HCT116 (cell line): Measurements from ENCODE around the gene ZP1. TPM values are rescaled to one million over a fixed set of nuclear protein-coding genes. Genes with fewer than 3 reads are reported as not detected.

Source experiments
- ATAC-seq: fragments of 200-7000 bp; cut with Tn5 transposase; 2 replicates; pipeline ENCODE4 v1.9.1; 2020; ENCODE audit warnings: mild to moderate bottlenecking, moderate library complexity
- Bru-seq: library from RNA; stranded (reverse); fragments of 400-500 nt; gene quantifications from one replicate; lab custom pipeline; 2021; lab: Mats Ljungman, UMichigan
- BruChase-seq, 2 experiments: library from RNA; stranded (reverse); fragments of 400-500 nt; gene quantifications; one replicate each; lab custom pipeline; 2021; lab: Mats Ljungman, UMichigan
- BruUV-seq: library from RNA; stranded (reverse); fragments of 400-500 nt; replicated peaks from 2 replicates; lab custom pipeline; 2021; lab: Mats Ljungman, UMichigan
- CTCF ChIA-PET: fragments of 300-600 bp; sonication (Branson Sonifier 250); formaldehyde crosslinking; loops from one replicate; lab custom pipeline; 2021; ENCODE audit warnings: antibody characterized with exemption; lab: Charles Lee
- POLR2A ChIA-PET: fragments of 300-600, 350-600 bp; sonication (Branson Sonifier 250); formaldehyde crosslinking; loops from one replicate; lab custom pipeline; 2021; ENCODE audit warnings: antibody characterized with exemption; lab: Charles Lee
- RAD21 ChIA-PET, 2 experiments: fragments of 300-600 bp; sonication (Branson Sonifier 250); formaldehyde crosslinking; loops; one replicate each; lab custom pipeline; 2023; ENCODE audit warnings: low total read pairs in 2 of 2; ENCODE audit not compliant: uncharacterized antibody in 2 of 2, unreplicated experiment in 2 of 2, low non-redundant PET in 1 of 2; lab: Charles Lee
- DNase-seq: peaks from one replicate; pipeline ENCODE4 v3.0.0-alpha.2; 2010; ENCODE audit warnings: low read depth, low spot score
- H2AFZ ChIP-seq: fragments of 200-600 bp; shearing (Covaris generic), sonication (generic); 2 replicates; pipeline ENCODE4 v1.6.1; 2017; ENCODE audit warnings: low read depth, mixed run types, mixed read lengths, antibody characterized with exemption, low read length; ENCODE audit not compliant: poor library complexity, severe bottlenecking
- H3K27ac ChIP-seq: 2 replicates; pipeline ENCODE4 v1.5.1; 2012; ENCODE audit warnings: low read depth, low read length
- H3K27me3 ChIP-seq: fragments of 200-600 bp; sonication (generic); 2 replicates; pipeline ENCODE4 v1.6.1; 2016; ENCODE audit warnings: mixed run types, low read length, mixed read lengths; ENCODE audit not compliant: insufficient read depth
- H3K36me3 ChIP-seq, 2 experiments: fragments of 200-500 bp in 1 of 2; fragments of 200-600 bp in 1 of 2; sonication (Bioruptor generic) in 1 of 2; sonication (generic) in 1 of 2; 2 replicates each; pipeline versions ENCODE4 v1.5.1 to v1.6.1; 2014 to 2016; ENCODE audit warnings: low read length in 2 of 2, inconsistent platforms in 1 of 2, mixed read lengths in 1 of 2, mixed run types in 1 of 2; ENCODE audit not compliant: insufficient read depth in 2 of 2, control insufficient read depth in 1 of 2
- H3K4me1 ChIP-seq, 2 experiments: fragments of 200-600 bp in 1 of 2; sonication (generic) in 1 of 2; 2 replicates each; pipeline versions ENCODE4 v1.5.1 to v1.6.1; 2012 to 2017; ENCODE audit warnings: low read length in 2 of 2, inconsistent platforms in 1 of 2, mild to moderate bottlenecking in 1 of 2, mixed read lengths in 1 of 2, mixed run types in 1 of 2, moderate library complexity in 1 of 2; ENCODE audit not compliant: insufficient read depth in 2 of 2, control insufficient read depth in 1 of 2
- H3K4me2 ChIP-seq: fragments of 200-600 bp; sonication (generic); 2 replicates; pipeline ENCODE4 v1.6.1; 2017; ENCODE audit warnings: mixed run types, low read length, mixed read lengths
- H3K4me3 ChIP-seq, 2 experiments: fragments of 200-600 bp in 1 of 2; sonication (generic) in 1 of 2; replicated peaks in 1 of 2; 2 replicates each; pipeline ENCODE4 v1.5.1; 2011 to 2016; ENCODE audit warnings: low read length in 2 of 2, control low read depth in 1 of 2, low read depth in 1 of 2, mild to moderate bottlenecking in 1 of 2, mixed read lengths in 1 of 2, mixed run types in 1 of 2
- H3K79me2 ChIP-seq: fragments of 200-600 bp; sonication (generic); 2 replicates; pipeline ENCODE4 v1.6.1; 2017; ENCODE audit warnings: mild to moderate bottlenecking, mixed run types, low read length, moderate library complexity, mixed read lengths; ENCODE audit not compliant: insufficient read depth
- H3K9ac ChIP-seq: fragments of 200-600 bp; sonication (generic); 2 replicates; pipeline ENCODE4 v1.6.1; 2016; ENCODE audit warnings: low read length, mixed read lengths
- H3K9me2 ChIP-seq: fragments of 200-600 bp; sonication (generic), shearing (Covaris generic); 2 replicates; pipeline ENCODE4 v1.6.1; 2017; ENCODE audit warnings: mixed run types, mild to moderate bottlenecking, moderate library complexity; ENCODE audit not compliant: insufficient read depth
- H3K9me3 ChIP-seq, 2 experiments: fragments of 200-500 bp in 1 of 2; fragments of 200-600 bp in 1 of 2; sonication (Bioruptor generic) in 1 of 2; sonication (generic) in 1 of 2; 2 replicates each; pipeline ENCODE4 v1.6.1; 2014 to 2017; ENCODE audit warnings: low read length in 2 of 2, mixed read lengths in 2 of 2, inconsistent platforms in 1 of 2, low read depth in 1 of 2, mild to moderate bottlenecking in 1 of 2, mixed run types in 1 of 2, moderate library complexity in 1 of 2; ENCODE audit not compliant: control insufficient read depth in 1 of 2, insufficient read depth in 1 of 2
- H4K20me1 ChIP-seq: fragments of 200-600 bp; sonication (generic), shearing (Covaris generic); 2 replicates; pipeline ENCODE4 v1.6.1; 2017; ENCODE audit warnings: mixed run types, mild to moderate bottlenecking, moderate library complexity; ENCODE audit not compliant: insufficient read depth
- CBX3 ChIP-seq: IDR thresholded peaks from 2 replicates; pipeline ENCODE4 v1.6.1; 2012; ENCODE audit warnings: low read depth
- EZH2 ChIP-seq: fragments of 200-600 bp; sonication (generic); IDR thresholded peaks from 2 replicates; pipeline ENCODE4 v1.6.1; 2017; ENCODE audit warnings: antibody characterized with exemption, mixed run types
- FOSL1 ChIP-seq: IDR thresholded peaks from 2 replicates; pipeline ENCODE4 v1.6.1; 2012; ENCODE audit warnings: low read depth
- POLR2A ChIP-seq: IDR thresholded peaks from 2 replicates; pipeline ENCODE4 v1.7.0; 2011; ENCODE audit warnings: borderline replicate concordance; ENCODE audit not compliant: insufficient read depth, insufficient read length; ENCODE audit errors: extremely low read depth
- POLR2AphosphoS5 ChIP-seq: IDR thresholded peaks from 2 replicates; pipeline ENCODE4 v1.6.1; 2011; ENCODE audit warnings: mild to moderate bottlenecking, low read depth, low read length, moderate library complexity
- RAD21 ChIP-seq: IDR thresholded peaks from 2 replicates; pipeline ENCODE4 v1.6.1; 2012; ENCODE audit warnings: low read depth, mild to moderate bottlenecking
- SIN3A ChIP-seq: IDR thresholded peaks from 2 replicates; pipeline ENCODE4 v1.6.1; 2012; ENCODE audit warnings: low read depth
- SP1 ChIP-seq: IDR thresholded peaks from 2 replicates; pipeline ENCODE4 v1.6.1; 2012; ENCODE audit warnings: low read depth
- TCF7L2 ChIP-seq: IDR thresholded peaks from 2 replicates; pipeline ENCODE4 v1.7.0; 2011; ENCODE audit warnings: borderline replicate concordance, inconsistent platforms; ENCODE audit not compliant: insufficient read depth, insufficient read length; ENCODE audit errors: extremely low read depth
- ZNF274 ChIP-seq: fragments of 200-500 bp; sonication (Bioruptor generic); IDR thresholded peaks from 2 replicates; pipeline ENCODE4 v1.6.1; 2014; ENCODE audit warnings: mild to moderate bottlenecking, low read depth, low read length, inconsistent platforms
- intact Hi-C: fragments of 100-400 bp; cut with micrococcal nuclease; formaldehyde crosslinking; loops from 2 replicates; pipeline ENCODE4 v1.10.0; 2022
- long read RNA-seq: library from polyadenylated mRNA; unstranded; transcript quantifications from one replicate; pipeline ENCODE4 v2.0.0, GENCODE V29; 2021; ENCODE audit not compliant: unreplicated experiment
- polyA plus RNA-seq: library from polyadenylated mRNA; unstranded; fragments of >200 nt; gene quantifications from 2 replicates; pipeline ENCODE4 v1.2.1, GENCODE V29; 2012; ENCODE audit warnings: missing spikeins
- total RNA-seq: library from RNA; stranded (reverse); gene quantifications from one replicate; pipeline ENCODE4 v1.2.1, GENCODE V29; 2021; ENCODE audit not compliant: unreplicated experiment

ZP1 gene, protein sequence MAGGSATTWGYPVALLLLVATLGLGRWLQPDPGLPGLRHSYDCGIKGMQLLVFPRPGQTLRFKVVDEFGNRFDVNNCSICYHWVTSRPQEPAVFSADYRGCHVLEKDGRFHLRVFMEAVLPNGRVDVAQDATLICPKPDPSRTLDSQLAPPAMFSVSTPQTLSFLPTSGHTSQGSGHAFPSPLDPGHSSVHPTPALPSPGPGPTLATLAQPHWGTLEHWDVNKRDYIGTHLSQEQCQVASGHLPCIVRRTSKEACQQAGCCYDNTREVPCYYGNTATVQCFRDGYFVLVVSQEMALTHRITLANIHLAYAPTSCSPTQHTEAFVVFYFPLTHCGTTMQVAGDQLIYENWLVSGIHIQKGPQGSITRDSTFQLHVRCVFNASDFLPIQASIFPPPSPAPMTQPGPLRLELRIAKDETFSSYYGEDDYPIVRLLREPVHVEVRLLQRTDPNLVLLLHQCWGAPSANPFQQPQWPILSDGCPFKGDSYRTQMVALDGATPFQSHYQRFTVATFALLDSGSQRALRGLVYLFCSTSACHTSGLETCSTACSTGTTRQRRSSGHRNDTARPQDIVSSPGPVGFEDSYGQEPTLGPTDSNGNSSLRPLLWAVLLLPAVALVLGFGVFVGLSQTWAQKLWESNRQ
- not detected for total RNA-seq
- polyA plus RNA-seq = 0.30 TPM in 1 of 2 replicates, not detected in the other
- not detected for Bru-seq, nascent RNA
- not detected for BruChase-seq, experiment 1, labeled RNA remaining after a 6-hour chase
- BruChase-seq, experiment 2, labeled RNA remaining after a 2-hour chase = not detected
- long read RNA-seq = 0 reads

DNA sequence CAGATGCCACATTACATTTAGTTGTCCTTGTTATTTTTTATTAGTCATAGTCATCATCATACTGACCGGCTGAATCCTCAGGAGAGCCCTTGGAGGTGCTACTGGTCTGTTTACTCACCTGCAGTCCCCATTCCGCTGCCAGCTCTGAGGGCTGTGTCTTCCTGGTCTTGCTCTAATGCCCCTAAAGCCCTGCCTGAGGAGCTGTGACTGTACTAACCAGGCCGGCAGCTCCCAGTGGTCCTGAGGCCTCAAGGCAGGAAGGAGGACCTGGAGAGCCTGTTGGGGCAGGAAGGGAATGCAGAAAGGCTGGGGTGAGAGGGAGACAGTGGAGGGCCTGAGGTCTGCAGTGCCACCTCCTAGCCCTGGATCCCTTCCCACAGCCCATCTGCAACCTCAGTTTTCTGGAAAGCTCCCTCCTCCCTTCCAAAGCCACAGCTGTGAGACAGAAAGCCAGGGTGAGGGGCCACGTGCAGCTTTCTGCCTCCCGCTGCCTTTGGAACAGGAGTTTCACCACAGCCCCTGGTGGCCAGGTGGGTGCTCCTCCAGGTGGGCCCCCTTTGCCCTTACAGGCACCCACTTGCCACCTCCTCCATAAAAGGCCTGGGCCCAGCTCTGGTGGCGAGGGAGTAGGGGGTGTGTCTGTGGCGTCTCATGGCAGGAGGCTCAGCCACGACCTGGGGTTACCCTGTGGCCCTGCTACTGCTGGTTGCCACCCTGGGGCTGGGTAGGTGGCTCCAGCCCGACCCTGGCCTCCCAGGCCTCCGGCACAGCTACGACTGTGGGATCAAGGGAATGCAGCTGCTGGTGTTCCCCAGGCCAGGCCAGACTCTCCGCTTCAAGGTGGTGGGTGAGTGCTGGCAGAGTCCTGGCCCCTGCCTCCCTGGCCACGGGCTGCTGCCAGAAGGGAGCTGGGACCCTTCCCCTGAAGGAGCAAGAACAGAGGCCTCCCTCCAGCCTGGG, at the start of gene ZP1:
ZP1 (plus strand) TSS at position 632 of the 960 bp plus-strand sequence; CDS start at position 652, 20 bp downstream.
- BruUV-seq = no TSS peak
- Histone ChIP-seq H3K9me2 (no peaks in the 10 kb centered on the region), H2AFZ (no peak within 1 kb of the TSS), H3K9me3 (no peaks in the 10 kb centered on the region), H3K27me3 (0 out of 2 replicates have a peak, but pooled peaks cover 4% of the 10 kb centered on the region), H3K9ac (no peak within 1 kb of the TSS), H3K4me2 (no peak within 1 kb of the TSS), H3K4me3 (no peak within 1 kb of the TSS), H3K36me3 (no peaks in the 10 kb centered on the region), H3K79me2 (no peaks in the 10 kb centered on the region), H3K4me1 (peaks cover 0 to 1% of the 10 kb centered on the region in 2 experiments; a peak in 2 of 4 replicates), H3K27ac (no peak within 1 kb of the TSS), H4K20me1 (no peaks in the 10 kb centered on the region)
- ATAC-seq (no peak), DNase-seq (no peak)
- POLR2A ChIA-PET = no interaction called here
- intact Hi-C loops = no loop called here
- CTCF ChIA-PET = no interaction called here
- TF ChIP-seq SIN3A = no peak
- TF ChIP-seq CBX3 = no peak
- TF ChIP-seq POLR2AphosphoS5 = no peak
- no peak for TF ChIP-seq EZH2
- no peak for TF ChIP-seq RAD21
- no peak for TF ChIP-seq POLR2A
- TF ChIP-seq ZNF274 = no peak
- TF ChIP-seq SP1 = no peak
- no peak for TF ChIP-seq TCF7L2
- no peak for TF ChIP-seq FOSL1
- RAD21 ChIA-PET = no interaction called here
